Activated CD4-positive, alpha-beta T cell treated with anti-CD3 and anti-CD28 coated beads, Interleukin-2, amount 50 U/mL, for 16 hours (primary cell): ENCODE results near the gene PXMP2.
A peak's percentile ranks its signal among the peaks of the same experiment; 100 is the strongest.

Experiments used
- DNase-seq: peaks from one replicate; pipeline ENCODE4 v3.0.0-alpha.2; 2020

PXMP2 gene

DNA sequence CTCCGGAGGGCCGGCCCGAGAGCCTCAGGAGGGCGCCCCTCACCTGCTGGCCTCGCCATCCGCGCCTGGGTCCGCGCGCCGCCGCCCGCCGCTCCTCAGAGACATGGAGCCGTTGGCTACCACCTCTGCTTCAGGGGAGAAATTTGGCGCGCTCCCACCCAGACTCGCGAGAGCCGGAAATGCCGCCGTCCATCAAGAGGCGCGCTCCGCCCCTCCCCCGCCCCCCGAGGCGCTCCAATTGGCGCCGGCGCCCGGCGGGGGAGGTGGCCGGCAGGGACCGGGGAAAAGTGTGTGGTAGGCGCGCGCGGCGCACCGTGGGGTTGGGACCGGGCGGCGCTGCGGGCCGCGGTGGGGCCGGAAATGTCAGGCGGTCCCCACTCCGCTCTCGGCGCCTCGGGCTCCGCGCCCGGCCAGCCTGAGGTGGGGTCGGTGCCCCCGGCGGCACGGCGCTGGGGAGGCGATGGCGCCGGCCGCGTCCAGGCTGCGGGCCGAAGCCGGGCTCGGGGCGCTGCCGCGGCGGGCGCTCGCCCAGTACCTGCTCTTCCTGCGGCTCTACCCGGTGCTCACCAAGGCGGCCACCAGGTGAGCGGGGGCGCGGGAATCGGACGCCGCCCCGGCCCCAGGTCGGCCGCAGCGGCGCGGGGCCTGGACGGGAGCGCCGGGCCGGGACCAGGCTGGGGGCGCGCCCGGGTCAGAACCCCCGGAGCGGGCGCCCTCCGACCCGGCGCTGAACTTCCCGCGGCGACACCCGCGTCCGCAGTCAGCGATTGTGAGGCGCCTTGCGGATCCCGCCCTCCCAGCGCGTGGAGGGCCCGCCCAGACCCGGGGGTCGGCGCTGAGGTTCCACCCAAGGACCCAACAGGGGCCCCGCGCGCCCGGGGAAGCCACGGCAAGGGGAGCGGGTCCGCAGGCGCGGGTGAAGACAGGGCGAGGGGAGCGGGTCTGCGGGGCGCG lies at the start of gene PXMP2, which contains the start of gene POLE:
Gene PXMP2 (plus strand): TSS at position 377 of the 954 bp plus-strand sequence. CDS start 84 bp downstream, at position 461.
Gene POLE (minus strand): TSS at position 132 of the 954 bp plus-strand sequence. CDS start 27 bp downstream, at position 105.
- peak; percentile 96 for DNase-seq

DNA sequence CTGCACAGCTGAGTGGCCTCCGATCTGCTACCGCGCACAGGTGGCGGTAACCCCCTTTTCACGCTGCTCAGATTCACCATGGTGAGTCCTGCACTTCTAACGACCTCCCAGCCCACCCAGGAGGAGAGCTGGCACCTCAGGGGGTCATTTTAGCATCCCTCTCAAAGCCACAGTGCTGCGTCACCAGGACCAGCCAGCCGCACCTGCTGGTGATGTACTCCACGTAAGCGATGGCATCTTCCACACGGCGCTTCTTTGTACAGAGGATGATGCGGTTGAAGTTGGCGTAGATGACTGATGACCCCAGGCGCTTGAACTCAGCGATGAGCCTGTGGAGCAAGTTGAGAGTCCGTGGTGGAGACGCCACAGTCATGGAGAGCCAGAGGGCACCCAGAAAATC lies 49.6 kb upstream of the PXMP2 start:
- DNase-seq, result no peak

DNA sequence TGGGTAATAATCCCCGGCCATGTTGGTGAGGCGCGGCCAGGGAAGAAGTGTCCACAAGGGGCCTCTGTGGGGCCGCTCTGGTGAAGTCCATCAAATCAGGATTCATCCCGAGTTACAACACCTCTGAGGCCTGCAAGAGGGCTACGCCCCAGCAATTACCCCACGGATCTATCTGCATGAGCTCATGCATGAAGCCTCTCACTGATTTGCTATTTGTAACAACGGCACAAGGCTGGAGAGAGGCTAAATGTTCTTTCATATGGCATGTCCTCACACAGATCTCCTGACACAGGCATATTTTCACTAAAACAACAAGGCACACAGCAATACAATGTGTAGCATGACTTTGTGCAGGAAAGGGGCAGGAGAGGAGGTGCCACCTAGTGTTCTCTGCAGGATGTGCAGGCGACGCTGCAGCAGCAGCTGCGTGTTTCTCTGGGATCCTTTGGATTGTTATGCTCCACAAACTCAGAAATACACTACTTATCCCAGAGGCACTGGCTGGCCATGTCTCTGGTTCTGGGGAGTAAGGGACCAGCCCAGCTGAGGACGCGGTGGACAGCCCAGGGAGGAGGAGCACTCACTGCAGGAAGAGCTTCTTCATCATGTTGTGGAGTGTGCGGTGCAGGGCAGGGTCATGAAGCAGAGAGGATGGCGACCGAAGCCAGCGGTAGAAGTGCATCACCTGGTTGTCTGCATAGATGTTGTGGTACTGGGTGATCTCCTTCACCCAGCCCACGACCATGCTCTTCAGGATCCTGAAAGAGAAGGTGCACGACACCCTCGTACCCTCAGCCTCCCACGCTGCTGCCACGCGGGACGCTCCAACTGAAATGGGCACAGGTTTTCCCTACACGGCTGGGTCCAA lies 48.6 kb upstream of the PXMP2 start:
- no peak for DNase-seq

DNA sequence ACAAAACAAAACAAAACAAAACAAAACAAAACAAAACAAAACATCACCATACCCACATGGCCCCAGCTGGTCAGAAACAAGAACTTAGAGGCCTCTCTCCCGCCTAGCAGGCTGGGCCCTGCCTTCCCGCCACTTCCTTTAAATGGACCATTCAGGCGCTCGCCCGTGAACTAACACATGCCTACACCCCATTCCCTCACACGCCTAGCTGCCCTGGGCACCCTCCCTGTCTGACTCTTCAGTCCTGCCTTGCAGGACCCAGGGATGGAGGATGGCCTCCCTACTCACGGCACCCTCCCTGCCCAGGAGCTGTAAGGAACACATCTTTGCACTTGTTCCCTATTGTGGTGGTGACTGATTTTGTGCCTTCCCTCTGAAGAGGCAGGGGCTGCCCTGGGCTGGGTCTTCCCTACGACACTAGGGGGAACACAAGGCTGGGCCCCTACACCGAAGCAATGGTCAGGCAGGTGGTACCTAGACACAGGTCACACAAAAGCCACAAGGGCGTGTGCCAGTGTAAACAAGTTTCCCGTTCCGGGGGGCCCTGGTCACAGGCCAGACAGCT lies 47.3 kb upstream of the PXMP2 start:
- DNase-seq, result no peak

DNA sequence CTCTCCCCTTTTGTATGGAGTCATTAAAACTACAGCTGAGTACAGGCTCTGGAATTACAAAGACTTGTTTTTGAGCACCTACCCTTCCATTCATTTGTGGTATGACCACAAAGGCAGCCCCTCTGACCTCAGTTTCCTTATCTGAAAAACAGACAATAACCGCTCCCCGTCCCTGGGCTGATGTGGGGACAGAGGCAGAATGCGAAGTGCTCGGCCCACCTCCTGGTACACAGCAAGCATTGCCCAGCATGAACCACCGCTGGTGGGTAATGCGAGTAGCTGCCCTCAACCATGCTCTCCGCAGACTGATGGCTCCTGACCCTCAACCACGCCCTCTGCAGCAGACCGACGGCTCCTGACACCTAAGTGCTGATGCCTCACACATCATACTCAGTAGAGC lies 46.5 kb upstream of the PXMP2 start:
- DNase-seq, result no peak

DNA sequence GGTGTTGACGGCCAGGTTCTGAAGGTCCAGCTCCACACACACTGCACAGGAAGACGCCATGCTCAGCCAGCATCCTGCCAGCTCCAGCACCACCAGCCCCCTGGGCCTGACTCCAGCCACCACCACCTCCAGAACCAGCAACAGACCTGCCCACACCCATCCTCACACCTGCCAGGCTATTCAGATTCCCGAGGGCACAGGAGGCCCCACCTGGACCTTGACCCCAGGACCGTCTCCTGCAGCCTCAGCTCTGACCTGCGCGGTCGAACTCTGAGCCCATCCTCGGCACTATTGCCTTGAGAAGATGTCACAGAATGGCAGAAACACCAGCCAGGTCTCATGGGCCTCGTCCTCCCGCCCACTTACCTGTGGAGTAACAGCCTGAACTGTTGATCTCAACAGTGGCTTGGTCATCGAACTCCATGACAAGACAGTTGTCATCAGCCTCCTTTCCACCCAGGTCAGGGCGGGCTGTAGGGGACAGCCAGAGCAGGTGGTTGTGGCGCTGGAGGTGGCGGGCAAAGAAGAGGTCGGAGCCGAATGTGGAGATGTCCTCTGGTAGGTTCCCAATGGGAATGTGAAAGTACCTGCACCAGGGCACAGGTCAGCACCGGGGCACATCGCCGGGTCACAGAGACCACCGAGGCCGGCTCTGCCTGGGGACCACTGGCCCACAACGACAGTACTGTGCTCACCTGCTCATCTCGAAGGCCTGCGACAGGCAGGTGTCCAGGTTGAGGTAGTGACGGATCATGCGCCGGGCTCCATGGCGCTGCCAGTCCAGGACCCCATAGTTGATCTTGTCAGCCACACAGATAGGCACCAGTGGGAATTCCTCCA lies 45.4 kb upstream of the PXMP2 start:
- DNase-seq, result no peak

DNA sequence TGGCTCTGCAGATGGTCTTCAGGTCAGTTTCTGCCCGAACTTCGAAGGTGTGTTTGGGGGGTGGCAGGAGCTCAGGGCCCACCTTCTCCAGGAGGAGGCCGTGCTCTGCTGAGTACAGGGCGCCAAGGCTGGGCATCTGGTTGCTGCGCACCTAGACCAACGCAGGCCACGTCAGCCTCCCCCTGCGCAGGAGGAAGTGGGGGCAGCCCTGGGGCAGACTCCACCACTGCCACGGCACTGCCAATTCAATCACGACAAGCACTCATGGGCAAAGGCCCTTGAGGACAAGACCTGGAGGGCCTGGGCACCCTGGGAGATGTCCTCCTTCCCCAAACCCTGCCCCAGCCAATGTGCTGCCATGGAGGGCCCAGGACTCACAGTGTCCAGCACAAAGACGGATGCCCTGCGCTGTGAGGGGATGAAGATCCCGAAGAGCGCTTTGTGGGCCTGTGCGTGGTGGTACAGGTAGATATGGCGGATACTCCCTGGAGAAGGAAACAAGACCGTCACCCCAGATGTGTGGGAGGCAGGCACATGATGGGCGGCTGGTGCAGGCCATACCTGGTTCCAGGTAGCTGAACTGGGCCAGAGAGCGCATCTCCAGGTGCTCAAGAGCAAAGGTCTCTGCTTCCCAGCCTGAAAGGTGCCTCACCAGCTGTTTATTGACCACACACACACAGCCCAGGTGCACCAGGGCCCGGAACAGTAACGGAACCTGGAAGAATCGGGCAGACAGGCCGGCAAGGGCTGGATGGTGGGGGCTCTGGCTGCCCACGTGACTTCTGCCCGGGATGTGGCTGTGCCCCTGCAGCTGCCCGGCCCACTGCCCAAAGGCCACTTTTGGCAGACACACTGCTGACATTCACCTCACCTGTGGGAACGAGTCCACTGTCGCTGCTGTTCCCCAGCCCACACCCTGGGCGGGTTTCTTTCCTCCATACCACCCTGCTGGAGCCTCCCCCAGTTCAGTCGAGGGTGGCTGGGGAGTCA lies 44.2 kb upstream of the PXMP2 start:
- no peak for DNase-seq

DNA sequence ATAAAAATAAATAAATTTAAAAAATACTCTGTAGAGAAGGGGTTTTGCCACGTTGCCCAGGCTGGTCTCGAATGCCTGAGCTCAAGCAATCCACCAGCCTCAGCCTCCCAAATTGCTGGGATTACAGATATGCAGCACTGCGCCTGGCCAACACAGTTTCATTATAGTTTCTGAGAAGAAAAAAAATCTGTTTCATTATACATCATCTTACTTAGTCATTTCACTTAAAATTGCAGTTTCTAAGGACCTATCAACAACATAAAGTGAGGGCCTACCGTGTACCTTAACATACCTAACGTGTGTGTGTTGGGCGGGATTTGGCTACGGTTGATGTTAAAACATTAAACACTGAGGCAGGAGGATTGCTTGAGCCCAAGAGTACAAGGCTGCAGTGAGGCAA lies 40.5 kb upstream of the PXMP2 start:
- DNase-seq, result peak; percentile 45

DNA sequence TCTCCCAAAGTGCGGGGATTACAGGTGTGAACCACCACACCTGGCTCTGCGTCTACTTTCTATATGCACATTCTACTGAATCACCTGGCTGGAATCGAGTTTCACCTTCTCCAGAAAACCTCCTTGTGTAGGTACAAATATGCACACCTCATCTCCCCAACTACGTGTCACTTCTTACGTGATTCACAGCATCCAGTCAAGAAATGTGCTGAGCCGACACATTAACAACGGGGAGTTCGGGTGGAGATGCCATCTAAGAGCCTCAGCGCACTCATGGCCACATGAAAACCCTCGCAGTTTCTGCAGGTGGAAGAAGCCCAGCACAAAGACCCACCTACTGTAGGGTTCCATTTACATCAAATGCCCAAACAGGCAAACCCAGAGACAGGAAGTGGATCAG lies 39.5 kb upstream of the PXMP2 start:
- DNase-seq, result no peak

DNA sequence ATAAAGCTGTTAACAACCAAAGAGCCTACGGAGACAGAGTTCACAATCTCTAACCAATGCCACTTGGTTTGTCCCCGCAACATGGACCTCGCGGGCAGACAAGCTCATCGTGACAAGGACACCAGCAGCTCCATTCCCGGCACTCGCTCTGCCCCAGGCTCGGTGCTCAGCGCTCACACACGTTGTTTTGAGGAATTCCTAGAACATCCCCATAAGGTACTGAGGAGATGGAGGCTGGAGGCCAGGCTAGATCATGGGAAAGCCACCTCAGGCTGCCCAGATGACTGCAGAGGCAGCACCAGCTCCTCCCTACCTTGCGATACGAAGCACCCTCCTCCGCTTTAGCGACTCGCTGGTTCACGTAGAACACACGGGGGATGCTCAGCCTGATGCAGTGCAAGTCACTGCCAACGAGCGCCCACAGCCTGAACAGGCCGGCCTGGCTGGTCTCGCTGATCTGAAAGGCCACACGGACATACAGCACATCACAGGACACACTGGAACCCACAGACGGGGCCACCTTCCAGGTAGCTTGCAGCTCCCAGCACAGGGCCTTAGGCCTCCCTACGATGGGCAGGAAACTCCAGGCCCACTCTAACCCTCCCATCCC lies 38.7 kb upstream of the PXMP2 start:
- no peak for DNase-seq

DNA sequence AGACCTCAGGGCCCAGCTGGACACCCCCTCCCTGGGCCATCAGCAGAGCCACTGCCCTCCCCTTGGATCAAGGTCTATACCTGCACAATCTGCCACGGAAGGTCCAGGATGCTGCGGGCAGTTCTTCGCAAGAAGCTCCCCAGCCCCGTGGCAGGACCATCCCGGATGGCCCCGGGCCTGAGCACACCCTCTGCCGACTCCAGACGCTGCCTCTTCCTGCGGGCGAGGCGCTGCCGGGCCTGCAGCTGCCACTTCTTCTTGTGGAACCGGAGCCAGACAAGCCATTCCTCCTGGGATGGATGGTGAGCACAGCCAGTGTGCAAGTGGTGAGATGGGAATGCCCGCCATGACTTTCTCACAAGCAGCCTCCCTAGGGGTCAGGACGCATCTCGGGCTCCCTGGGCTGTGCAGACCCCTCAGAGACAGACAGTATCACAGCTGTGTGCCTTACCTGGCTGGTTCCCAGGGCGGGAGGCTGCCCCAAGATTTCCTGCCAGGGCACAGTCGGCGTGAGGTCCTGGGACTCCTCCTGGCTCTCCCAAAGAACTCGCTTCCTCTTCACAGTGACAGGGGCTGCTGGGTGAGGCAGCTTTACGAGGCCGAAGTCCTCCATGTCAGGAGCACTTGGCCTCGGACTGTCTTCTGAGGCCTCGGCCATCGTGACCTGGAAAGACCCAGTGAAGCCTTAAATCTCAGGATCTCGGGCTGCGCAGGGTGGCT lies 38.0 kb upstream of the PXMP2 start:
- no peak for DNase-seq

DNA sequence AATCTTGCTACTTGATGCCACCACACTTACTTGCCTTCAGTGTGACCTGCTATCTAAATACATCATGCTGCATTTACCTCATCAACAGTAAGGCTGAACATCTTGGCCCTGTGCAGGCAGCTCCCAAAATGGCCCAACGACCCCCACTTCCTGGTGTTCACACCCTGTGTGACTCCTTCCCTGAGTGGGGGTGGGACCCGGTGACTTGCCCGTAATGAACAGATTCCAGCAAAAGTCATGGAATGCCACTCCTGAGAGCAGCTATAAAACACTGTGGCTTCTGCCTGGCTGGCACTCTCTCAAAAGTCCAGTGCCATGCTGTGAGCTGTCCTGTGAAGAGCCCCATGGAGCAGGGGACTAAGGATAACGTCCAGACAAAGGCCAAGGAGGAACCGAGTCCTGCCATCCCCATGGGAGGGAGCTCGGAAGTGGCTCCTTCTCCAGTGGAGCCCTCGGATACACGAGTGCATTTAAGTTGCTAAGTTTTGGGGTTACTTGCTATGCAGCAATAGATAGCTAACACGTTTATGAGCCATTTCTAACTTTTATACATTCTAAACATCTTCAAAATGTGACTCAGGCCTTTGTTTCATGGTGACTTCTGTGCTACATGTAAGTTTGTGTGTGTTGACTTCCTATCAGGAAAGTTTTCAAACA lies 35.8 kb upstream of the PXMP2 start:
- DNase-seq, result no peak

DNA sequence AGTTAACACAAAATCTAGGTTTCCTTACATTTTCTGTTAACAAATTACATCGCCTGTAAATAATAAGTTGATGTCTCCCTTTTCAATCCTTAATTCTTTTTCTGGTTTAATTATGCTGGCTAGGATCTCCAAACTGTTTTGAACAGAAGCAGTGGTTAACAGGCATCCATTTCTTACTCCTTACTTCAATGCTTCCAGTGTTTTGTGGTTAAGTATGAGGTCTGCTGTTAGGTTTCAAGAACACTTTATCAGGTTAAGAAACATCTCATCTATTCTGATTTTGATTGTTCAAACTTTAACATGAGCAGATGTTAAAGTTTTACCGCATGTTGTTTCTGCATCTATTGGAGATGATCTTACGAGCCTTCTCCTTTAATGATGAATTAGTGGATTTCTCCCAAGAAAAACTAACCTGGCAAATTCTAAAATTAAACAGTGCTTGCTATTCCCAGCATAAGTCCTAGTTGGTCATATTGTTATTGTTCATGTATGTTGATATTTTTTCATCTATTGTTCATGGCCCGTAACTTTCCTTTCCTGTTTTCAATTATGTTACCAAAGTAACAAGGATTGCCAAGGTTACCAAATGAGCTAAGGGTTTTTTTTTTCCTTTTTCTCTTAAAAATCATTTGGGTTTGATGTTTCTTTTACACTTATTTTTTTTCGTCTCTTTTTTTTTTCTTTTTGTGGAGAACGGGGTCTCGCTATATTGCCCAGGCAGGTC lies 33.7 kb upstream of the PXMP2 start:
- peak; percentile 30 for DNase-seq

DNA sequence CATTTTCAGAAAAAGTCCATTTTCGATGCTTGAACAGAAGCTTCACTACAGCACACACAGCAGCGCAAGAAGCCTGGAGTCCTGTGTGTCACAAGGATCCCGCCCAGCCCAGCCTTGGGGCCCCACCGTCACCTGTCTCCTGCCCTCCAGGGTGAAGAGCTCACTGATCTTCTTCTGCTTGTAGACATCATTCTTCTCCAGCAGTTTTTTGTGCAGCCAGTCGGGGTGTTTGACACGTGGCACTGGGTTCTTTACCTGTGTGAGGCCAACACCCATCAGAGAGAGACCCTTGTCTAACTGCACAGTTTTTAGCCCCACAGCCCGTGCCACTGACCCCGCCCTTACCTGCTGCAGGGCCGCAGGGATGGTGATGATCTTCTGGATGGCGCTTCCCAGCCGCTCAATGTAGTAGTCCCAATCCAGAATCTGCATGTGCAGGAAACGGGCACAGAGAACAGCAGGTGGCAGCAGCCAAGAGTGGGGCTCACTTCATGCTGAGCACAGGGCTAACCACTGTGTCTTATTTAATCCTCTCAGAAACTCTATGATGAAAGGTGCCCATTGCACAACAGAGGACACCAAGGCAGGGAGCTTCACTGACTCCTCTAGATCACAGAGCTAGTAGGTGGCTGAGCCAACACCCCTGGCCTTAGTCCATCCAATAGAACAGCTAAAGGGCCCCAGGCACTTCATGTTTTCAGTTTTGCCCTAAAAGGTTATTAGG lies 30.2 kb upstream of the PXMP2 start:
- DNase-seq, result no peak

DNA sequence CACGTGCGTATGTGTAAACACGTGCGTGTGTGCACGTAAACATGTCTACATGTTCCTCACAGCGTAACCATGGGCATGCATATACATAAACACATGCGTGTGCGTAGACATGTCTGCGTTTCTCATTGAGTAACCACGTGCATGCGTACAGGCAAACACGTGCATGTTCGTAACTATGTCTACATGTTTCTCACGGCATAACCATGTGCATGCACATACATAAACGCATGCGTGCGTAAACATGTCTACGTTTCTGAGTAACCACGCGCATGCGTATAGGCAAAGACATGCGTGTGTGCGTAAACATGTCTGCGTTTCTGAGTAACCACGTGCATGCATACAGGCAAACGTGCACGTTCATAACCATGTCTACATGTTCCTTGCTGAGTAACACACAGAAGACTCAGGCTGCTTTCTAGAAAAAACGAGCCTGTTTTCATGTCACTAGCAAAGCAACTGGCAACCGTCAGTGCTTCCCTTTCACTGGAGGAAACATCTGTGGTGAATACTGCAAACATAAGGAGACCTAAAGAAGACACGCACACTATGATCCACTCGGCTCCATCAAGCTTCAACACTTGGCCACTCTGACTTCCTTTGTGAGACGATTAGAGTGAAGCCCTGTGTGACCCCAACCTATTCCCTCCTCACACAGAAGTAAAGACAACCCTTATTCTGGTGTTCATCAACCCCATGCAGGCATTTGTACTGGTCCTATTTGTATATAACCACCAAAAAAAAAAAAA lies 29.1 kb upstream of the PXMP2 start:
- no peak for DNase-seq

DNA sequence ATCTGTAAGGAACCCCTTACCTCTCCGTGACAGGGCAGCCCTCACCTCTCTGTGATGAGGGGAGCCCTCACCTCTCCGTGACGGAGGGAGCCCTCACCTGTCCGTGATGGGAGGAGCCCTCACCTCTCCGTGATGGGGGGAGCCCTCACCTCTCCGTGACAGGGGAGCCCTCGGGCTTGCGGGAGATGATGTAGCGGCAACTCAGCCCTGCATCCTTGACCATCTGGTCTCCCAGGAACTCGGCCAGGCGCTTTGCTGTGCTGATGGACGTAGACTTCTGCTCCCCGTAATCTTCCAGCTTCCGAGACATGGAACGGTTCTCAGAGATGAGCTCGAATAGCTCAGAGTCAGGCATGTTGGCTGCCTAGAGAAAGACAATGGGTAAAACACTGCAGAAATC lies 28.2 kb upstream of the PXMP2 start:
- no peak for DNase-seq

DNA sequence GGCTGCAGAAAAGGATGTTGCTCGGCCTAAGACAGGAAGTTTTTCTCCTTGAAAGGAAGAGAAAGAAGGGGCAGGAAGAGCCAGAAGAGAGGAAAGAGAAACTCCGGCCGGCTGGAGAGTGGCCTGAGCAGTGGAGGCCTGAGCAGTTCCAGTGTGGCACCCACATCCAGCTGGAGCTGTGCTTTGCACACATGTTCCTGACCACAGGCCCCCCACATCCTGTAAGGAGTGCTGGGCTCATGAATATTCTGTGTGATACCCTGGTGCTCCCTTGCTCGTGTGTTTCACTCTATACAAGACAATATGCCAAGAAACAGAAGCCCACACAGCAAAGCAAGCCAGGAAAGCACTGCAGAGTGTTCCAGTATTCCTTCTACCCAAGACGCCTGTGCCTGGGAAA lies 27.3 kb upstream of the PXMP2 start:
- no peak for DNase-seq
